Endothelial cell of umbilical vein (primary cell): ENCODE results near the gene LRP6.

Experiments
- CTCF ChIP-seq, 2 donors: IDR thresholded peaks; 1 replicate in 1 of 2; 2 replicates in 1 of 2; pipeline ENCODE4 v1.5.1; 2011; ENCODE audit warnings: low read length in 2 of 2, mild to moderate bottlenecking in 2 of 2, moderate library complexity in 2 of 2, control low read depth in 1 of 2, inconsistent platforms in 1 of 2, low read depth in 1 of 2; ENCODE audit not compliant: insufficient read depth in 1 of 2; ENCODE audit errors: extremely low read depth in 1 of 2
- EZH2 ChIP-seq: IDR thresholded peaks from 2 replicates; pipeline ENCODE4 v1.6.1; 2012; ENCODE audit warnings: borderline replicate concordance, low read depth, mild to moderate bottlenecking, moderate library complexity, low read length, inconsistent platforms; ENCODE audit not compliant: severe bottlenecking
- FOS ChIP-seq: IDR thresholded peaks from 2 replicates; pipeline ENCODE4 v1.6.1; 2011; ENCODE audit warnings: mild to moderate bottlenecking, low read length, moderate library complexity, borderline replicate concordance; ENCODE audit not compliant: insufficient read depth
- MYC ChIP-seq: IDR thresholded peaks from one replicate; pipeline ENCODE4 v1.6.1; 2011; ENCODE audit warnings: mild to moderate bottlenecking, low read depth, low read length
- POLR2A ChIP-seq: IDR thresholded peaks from 2 replicates; pipeline ENCODE4 v1.6.1; 2012; ENCODE audit warnings: low read depth, mild to moderate bottlenecking, control low read depth, low read length
- POLR2AphosphoS5 ChIP-seq: IDR thresholded peaks from 2 replicates; pipeline ENCODE4 v1.6.1; 2012; ENCODE audit warnings: low read depth, mild to moderate bottlenecking, control low read depth, low read length, moderate library complexity; ENCODE audit not compliant: insufficient read depth

GRCh38 chr12:12099102-12099501, 167.7 kb downstream of the LRP6 start:
- no peak for TF ChIP-seq CTCF (IDR thresholded peaks at IDR 0.05; ENCODE audit: extremely low read depth in 1 of 2, insufficient read depth in 1 of 2, low read depth in 1 of 2, low read length in 2 of 2)
- TF ChIP-seq POLR2A, result no peak
- TF ChIP-seq FOS, result no peak
- TF ChIP-seq POLR2AphosphoS5, result peak; percentile 34
- TF ChIP-seq MYC, result no peak
- no peak for TF ChIP-seq EZH2
